Measurements from ENCODE around the gene GET3.

The GET3 gene

DNA sequence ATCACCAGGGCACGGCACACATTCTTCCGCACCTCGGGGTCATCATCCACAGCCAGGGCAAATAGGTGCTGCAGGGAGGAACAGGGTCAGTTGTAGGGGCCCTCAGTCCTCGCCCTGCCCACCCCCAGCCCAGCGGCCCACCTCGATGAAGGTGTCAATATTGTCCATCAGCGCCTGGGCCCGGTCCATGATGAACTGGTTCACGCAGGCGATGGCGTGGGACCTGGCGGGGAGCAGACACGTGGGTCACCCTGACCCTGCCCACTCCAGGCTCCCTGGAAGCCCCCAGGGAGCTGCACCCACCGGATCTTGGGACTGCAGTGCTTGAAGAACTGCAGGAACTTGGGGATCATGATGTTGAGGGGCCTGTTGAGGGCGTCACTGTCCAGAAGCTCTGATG, 22.2 kb upstream of the GET3 start:
- no peak for ATAC-seq (ENCODE audit: insufficient read depth, low read depth)

DNA sequence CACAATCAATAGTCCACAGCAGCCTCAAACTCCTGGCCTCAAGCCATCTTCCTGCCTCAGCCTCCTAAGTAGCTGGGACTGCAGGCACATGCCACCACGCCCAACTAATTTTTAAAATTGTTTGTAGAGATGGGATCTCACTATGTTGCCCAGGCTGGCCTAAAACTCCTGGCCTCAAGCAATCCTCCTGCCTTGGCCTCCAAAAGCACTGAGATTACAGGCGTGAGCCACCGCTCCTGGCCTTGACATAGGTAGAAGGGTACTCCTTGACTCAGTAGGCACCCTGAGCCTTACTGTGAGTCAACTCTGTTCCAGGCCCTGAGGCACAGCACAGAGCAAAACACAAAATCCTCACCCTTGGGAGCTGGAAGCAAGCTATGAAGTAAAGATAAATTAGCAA, 21.4 kb upstream of the GET3 start:
- Histone ChIP-seq H3K4me3 (ENCODE audit: low read depth in 1 of 2, low read length in 2 of 2) (no peak overlapping the region), H3K36me3 (ENCODE audit: insufficient read depth, low read length) (peaks cover 90% of the 10 kb centered on the region), H3K4me2 (ENCODE audit: insufficient read depth, low read length) (no peak overlapping the region), H2AFZ (ENCODE audit: low read depth, low read length) (no peak overlapping the region), H4K20me1 (ENCODE audit: insufficient read depth, low read length) (peaks cover 61% of the 10 kb centered on the region), H3K27me3 (ENCODE audit: insufficient read depth, low read length, poor library complexity) (no peaks in the 10 kb centered on the region), H3K27ac (ENCODE audit: low read length) (no peak overlapping the region), H3K9ac (ENCODE audit: low read depth, low read length) (no peak overlapping the region), H3K79me2 (ENCODE audit: insufficient read depth, low read length) (peaks cover 69% of the 10 kb centered on the region), H3K4me1 (ENCODE audit: insufficient read depth, low read length) (peaks cover 8% of the 10 kb centered on the region), H3K9me3 (ENCODE audit: insufficient read depth, low read length, severe bottlenecking) (no peaks in the 10 kb centered on the region)
- TF ChIP-seq, protein P1, sequence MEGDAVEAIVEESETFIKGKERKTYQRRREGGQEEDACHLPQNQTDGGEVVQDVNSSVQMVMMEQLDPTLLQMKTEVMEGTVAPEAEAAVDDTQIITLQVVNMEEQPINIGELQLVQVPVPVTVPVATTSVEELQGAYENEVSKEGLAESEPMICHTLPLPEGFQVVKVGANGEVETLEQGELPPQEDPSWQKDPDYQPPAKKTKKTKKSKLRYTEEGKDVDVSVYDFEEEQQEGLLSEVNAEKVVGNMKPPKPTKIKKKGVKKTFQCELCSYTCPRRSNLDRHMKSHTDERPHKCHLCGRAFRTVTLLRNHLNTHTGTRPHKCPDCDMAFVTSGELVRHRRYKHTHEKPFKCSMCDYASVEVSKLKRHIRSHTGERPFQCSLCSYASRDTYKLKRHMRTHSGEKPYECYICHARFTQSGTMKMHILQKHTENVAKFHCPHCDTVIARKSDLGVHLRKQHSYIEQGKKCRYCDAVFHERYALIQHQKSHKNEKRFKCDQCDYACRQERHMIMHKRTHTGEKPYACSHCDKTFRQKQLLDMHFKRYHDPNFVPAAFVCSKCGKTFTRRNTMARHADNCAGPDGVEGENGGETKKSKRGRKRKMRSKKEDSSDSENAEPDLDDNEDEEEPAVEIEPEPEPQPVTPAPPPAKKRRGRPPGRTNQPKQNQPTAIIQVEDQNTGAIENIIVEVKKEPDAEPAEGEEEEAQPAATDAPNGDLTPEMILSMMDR (IDR thresholded peaks at IDR 0.05; ENCODE audit: borderline replicate concordance, extremely low read depth, low read length, poor library complexity, severe bottlenecking): no peak
- TF ChIP-seq EZH2 (IDR thresholded peaks at IDR 0.05; ENCODE audit: borderline replicate concordance, low read depth, low read length, severe bottlenecking): no peak
- DNase-seq (no peak), ATAC-seq (ENCODE audit: insufficient read depth, low read depth) (no peak)

More for the DNA sequence above, 22.2 kb upstream of the GET3 start:
- no peaks in the 10 kb centered on the region for H3K27me3 ChIP-seq (ENCODE audit: insufficient read depth, low read length, poor library complexity)
- H3K9me3 ChIP-seq (ENCODE audit: insufficient read depth, low read length, severe bottlenecking): no peaks in the 10 kb centered on the region
- H3K4me2 ChIP-seq (ENCODE audit: insufficient read depth, low read length): no peak overlapping the region
- H3K27ac ChIP-seq (ENCODE audit: low read length): no peak overlapping the region
- H4K20me1 ChIP-seq (ENCODE audit: insufficient read depth, low read length): peaks cover 57% of the 10 kb centered on the region
- no peak overlapping the region for H3K9ac ChIP-seq (ENCODE audit: low read depth, low read length)
- H3K4me3 ChIP-seq (ENCODE audit: low read depth in 1 of 2, low read length in 2 of 2): no peak overlapping the region
- peaks cover 60% of the 10 kb centered on the region for H3K79me2 ChIP-seq (ENCODE audit: insufficient read depth, low read length)
- peaks cover 88% of the 10 kb centered on the region for H3K36me3 ChIP-seq (ENCODE audit: insufficient read depth, low read length)
- no peak overlapping the region for H2AFZ ChIP-seq (ENCODE audit: low read depth, low read length)
- TF ChIP-seq, protein P1 (IDR thresholded peaks at IDR 0.05; ENCODE audit: borderline replicate concordance, extremely low read depth, low read length, poor library complexity, severe bottlenecking): no peak
- TF ChIP-seq EZH2 (IDR thresholded peaks at IDR 0.05; ENCODE audit: borderline replicate concordance, low read depth, low read length, severe bottlenecking): no peak
- DNase-seq: no peak
- peaks cover under 1% of the 10 kb centered on the region; the same call in 1 of the 2 replicates for H3K4me1 ChIP-seq (ENCODE audit: insufficient read depth, low read length)

DNA sequence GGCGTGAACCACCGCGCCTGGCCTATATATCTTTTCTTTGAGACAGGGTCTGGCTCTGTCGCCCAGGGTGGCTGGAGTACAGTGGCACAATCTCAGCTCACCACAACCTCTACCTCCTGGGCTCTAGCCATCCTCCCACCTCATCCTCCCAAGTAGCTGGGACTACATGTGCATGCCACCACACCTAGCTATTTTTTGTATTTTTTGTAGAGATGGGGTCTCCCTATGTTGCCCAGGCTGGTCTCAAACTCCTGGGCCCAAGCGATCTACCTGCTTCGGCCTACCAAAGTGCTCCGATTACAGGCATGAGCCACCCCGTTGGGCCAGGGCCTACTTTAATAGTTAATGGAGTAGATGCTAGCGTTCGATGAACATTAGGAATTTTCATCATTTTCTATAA, 17.0 kb upstream of the GET3 start:
- Histone ChIP-seq H3K79me2 (ENCODE audit: insufficient read depth, low read length) (peaks cover 91% of the 10 kb centered on the region), H2AFZ (ENCODE audit: low read depth, low read length) (no peak overlapping the region), H3K9me3 (ENCODE audit: insufficient read depth, low read length, severe bottlenecking) (no peaks in the 10 kb centered on the region), H3K4me2 (ENCODE audit: insufficient read depth, low read length) (peak overlapping the region; percentile 97; the same call in 1 of the 2 replicates), H3K27me3 (ENCODE audit: insufficient read depth, low read length, poor library complexity) (no peaks in the 10 kb centered on the region), H3K4me1 (ENCODE audit: insufficient read depth, low read length) (peaks cover 32% of the 10 kb centered on the region), H3K4me3 (ENCODE audit: low read depth in 1 of 2, low read length in 2 of 2) (peak overlapping the region in 1 of 2 experiments; percentile 71; a peak in 1 of 4 replicates), H3K27ac (ENCODE audit: low read length) (no peak overlapping the region), H3K9ac (ENCODE audit: low read depth, low read length) (peak overlapping the region; percentile 73), H3K36me3 (ENCODE audit: insufficient read depth, low read length) (peaks cover 60% of the 10 kb centered on the region), H4K20me1 (ENCODE audit: insufficient read depth, low read length) (peaks cover 49% of the 10 kb centered on the region)
- no peak for TF ChIP-seq EZH2 (IDR thresholded peaks at IDR 0.05; ENCODE audit: borderline replicate concordance, low read depth, low read length, severe bottlenecking)
- TF ChIP-seq, protein P1 (IDR thresholded peaks at IDR 0.05; ENCODE audit: borderline replicate concordance, extremely low read depth, low read length, poor library complexity, severe bottlenecking): no peak
- DNase-seq (no peak), ATAC-seq (ENCODE audit: insufficient read depth, low read depth) (no peak)

All from DND-41 (cell line).